Esophagus muscularis mucosa (tissue), 4 donors: ENCODE data around the gene FSD2. TPM values are rescaled to one million over a fixed set of nuclear protein-coding genes. Genes with fewer than 3 reads are reported as not detected.

ENCODE experiments used
- total RNA-seq, 4 donors: library from RNA; depleted of rRNA; stranded (reverse); fragments of >200 nt; gene quantifications; one replicate each; pipeline versions ENCODE4 v1.1.0 to v1.2.1, GENCODE V29; 2016

The FSD2 gene
- total RNA-seq, 4 donors from 2014 or later, result not detected

Other genes with a start within 250 kb of the FSD2 start
- 1 to 10 TPM; 5.6 to 8.1 (median 5.9) TPM for gene CPEB1, start 158.7 kb downstream of the FSD2 start, total RNA-seq
- gene AP3B2, start 96.2 kb downstream of the FSD2 start, total RNA-seq, result 1 to 10 TPM; 1.2 to 2.1 (median 1.7) TPM
- gene WHAMM, start 3.6 kb upstream of the FSD2 start, total RNA-seq, result 10 to 100 TPM in 3 of 4 donors, 1 to 10 TPM in 1; 9.6 to 17.4 (median 14.2) TPM
- gene HOMER2, start 146.7 kb upstream of the FSD2 start, total RNA-seq, result 10 to 100 TPM; 13.3 to 54.8 (median 25.8) TPM
- 10 to 100 TPM; 17.2 to 23.2 (median 19.8) TPM for gene RAMAC, start 180.1 kb upstream of the FSD2 start, total RNA-seq
- 10 to 100 TPM in 1 of 4 donors, 1 to 10 TPM in 3; 7.0 to 11.8 (median 9.1) TPM for gene C15orf40, start 205.6 kb upstream of the FSD2 start, total RNA-seq